HG02840 (cell line): ENCODE results near the gene ST8SIA1.
"Not testable (repeated sequence)": the region's sequence is repeated elsewhere in the genome, so short reads cannot be mapped to it uniquely, and the experiment has no call there.

ENCODE experiments used
- ATAC-seq: cut with Tn5 transposase; IDR thresholded peaks from one replicate; pipeline ENCODE4 v1.9.1; 2021; ENCODE audit warnings: mild to moderate bottlenecking, moderate library complexity, moderate number of reproducible peaks; ENCODE audit not compliant: unreplicated experiment, low FRiP score

The ST8SIA1 gene

DNA sequence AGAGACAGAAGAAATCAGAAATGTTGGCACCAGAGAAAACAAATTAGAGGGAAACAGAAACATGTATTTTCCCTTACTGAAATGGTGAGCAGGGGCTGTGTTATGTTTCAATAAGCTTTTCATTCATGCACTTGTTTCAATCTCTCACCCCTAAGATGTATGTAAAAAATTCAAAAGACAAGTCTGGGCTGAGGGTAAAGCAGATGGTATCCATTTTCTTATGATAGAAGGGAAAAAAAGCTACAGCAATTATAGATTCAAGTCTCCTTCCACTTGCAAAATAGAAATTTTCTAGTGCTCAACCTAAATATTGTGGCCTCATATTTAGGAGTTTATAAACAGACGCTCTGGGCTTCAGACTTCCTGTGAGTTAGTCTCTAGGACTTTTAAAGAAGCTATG is 138.3 kb downstream of the ST8SIA1 start:
- no peak for ATAC-seq

DNA sequence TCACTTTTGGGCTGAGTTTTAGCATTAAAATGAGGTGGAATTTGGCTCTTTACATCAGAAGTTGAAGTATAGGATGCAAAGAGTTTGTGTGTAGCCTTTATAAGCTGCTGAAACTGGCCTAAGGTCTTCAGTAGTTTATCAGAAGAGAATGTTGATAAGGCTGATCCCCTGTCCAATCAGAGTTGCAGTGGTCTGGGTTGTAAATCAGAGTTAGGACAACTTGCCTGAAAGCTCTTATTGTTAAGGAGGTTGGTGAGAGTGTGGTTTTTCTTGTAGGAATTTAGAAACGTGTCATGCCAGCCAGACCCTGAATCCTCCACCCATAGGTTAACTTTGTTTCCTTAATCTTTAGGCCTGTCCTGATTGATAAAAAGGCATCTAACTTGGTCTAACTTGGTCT is 143.5 kb downstream of the ST8SIA1 start:
- ATAC-seq: no peak

DNA sequence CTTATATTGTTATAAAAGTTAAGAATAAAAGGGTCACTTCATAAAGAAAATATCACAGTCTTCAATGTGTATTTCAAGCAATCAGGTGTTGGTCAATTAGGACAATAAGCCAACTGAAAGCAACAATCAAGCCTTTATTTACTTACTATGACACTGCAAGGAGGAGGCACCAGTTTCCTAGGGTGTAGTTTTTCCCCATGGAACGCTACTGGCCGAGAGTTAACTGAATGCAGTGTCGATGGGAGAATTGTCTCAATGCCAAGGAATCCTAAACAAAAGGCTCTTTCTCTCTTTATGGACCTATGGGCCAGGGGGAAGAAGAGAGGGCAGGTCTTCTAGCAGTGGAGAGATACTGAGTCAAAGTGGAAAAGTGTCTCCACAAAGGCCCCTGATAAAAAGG is 146.1 kb downstream of the ST8SIA1 start:
- ATAC-seq: no peak

DNA sequence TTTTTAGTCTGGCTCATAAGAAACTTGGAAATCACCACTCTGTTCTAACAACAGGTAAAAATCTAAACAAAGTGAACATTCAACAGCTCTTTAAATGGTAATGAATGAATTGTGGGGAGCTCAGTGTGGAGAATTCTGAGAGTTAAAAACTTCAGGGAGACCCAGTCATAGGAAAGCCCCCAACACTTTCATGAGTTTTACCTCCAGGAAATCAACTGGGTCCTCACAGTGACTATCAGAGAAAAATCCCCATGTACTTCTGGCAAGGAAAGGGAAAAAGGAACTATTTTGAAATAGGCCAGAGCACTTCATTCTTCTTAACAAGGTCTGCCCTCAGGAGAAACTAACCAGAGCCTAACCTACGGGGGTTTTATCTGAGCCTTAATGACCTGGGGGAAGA is 153.8 kb downstream of the ST8SIA1 start:
- ATAC-seq: no peak

DNA sequence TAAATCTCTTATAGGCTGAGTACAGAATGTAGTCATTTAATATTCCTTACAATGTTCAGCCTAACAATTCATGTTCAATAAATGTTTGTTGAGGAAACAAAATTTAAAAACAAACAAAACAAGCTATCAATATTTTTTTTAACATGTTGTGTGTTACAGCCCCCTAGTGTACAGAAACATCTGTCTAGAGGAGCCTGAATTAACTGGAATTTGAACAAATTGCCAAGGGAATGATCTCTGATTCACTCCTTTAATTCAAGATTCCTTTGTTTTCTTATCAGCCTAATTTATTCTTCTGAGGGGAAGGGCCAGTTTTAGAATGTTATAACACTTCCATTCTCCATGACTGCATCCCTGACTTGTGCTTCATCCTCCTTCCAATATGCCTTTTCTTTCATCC is 161.3 kb downstream of the ST8SIA1 start:
- no peak for ATAC-seq

DNA sequence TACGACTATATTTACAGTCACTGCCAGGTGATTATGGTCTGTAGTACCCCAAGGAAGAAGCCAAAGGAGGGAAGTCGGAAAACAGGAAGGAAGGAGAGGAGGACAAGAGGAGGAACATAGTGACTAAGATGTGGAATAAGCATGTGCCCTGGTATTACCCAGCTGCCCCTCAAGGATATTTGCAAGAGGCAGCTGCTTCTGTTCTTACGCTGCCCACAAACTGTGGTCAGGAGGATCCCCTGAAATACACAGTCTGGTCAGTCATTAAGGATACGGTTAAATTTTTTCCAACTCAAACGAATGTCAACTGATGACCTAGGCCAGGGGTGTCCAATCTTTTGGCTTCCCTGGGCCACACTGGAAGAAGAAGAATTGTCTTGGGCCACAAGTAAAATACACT is 162.0 kb downstream of the ST8SIA1 start:
- no peak for ATAC-seq

DNA sequence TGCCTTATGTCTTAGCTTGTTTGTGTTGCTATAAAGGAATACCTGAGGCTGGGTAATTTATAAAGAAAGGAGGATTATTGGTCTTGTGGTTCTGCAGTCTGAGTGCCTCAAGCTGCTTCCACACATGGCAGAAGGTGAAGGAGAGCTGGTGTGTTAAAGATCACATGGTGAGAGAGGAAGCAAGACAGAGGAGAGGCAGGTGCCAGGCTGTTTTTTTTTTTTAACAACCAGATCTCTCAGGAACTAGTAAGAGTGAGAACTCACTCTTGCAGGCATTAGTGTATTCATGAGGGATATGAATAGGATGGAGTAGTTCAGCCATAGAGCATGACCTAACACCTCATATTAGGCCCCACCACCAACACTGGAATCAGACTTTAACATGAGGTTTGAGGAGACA is 165.1 kb downstream of the ST8SIA1 start:
- ATAC-seq: no peak

DNA sequence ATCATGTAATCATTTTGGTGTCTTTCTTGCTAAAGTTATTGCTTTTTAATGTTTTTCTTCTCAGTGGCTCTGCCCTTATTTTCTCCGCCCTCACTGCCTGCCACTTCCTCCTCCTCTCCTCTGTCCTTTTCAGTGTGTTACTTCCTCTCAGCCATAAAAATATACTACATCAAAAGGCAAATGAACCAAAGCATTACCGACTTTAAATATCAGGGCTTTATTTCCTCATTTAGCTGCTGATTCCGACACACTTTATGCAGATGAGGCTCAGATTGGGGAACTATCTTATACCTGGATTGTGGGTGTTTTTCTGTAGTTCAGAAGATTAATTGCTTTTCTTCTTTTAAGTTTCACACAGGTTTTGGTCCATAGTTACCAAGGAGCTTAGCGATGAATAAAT is 170.4 kb downstream of the ST8SIA1 start:
- no peak for ATAC-seq

DNA sequence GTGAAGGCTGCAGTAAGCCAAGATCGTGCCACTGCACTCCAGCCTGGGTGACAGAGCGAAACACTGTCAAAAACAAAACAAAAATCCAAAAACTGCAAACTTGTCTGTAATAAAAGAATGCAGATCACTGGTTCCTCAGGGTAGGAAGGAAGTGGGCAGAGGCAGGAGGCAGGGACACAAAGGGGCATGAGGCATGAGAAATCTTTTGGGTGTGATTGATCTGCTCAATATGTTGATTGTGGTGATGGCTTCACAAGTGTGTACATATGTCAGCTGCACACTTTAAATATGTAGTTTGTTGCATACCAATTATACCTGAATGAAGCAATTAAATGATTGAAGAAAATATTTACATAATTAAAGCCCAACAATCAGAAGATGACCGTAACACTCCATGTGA is 170.9 kb downstream of the ST8SIA1 start:
- no peak for ATAC-seq

DNA sequence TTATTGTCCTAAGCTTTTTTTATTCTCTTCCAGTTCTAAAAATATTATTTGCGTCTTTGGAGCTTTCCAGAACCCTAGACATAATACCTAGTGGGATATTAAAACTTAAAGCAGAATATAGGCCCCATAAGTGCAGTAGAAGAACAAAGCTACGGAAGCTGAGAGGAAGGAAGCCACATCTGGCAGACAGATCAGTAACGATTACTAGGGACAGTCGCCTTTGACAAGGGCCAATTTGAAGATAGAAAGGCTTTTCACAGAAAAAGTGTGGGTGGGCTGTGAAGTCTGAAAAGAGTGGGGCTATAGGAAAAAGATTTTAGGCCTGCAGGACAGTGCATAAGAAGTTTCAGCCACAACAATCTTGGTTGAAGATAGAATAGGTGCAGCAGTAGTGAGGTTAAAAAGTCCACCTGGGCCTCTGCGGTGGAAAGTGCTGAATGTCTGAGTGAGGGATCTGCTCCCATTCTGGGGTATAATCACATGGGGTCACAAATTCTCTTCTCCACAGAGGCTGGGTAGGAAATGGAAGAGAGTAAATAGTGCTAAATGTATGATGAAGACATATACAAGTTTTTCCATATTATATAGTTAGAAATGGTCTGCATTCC is 174.0 kb downstream of the ST8SIA1 start:
- ATAC-seq: no peak

DNA sequence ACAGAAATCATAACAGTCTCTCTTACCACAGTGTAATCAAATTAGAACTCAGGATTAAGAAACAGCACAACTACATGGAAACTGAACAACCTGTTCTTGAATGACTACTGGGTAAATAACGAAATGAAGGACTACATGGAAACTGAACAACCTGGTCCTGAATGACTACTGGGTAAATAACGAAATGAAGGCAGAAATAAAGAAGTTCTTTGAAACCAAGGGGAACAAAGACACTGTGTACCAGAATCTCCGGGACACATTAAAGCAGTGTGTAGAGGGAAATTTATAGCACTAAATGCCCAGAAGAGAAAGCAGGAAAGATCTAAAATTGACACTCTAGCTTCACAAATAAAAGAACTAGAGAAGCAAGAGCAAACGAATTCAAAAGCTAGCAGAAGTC is 185.2 kb downstream of the ST8SIA1 start:
- ATAC-seq: not testable (repeated sequence)

DNA sequence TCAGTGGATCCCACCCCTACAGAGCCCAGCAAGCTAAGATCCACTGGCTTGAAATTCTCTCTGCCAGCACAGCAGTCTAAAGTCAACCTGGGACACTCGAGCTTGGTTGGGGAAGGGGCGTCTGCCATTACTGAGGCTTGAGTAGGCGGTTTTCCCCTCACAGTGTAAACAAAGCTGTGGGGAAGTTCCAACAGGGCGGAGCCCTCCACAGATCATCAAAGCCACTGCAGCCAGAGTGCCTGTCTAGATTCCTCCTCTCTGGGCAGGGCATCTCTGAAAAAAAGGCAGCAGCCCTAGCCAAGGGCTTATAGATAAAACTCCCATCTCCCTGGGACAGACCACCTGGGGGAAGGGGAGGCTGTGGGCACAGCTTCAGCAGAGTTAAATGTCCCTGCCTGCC is 187.8 kb downstream of the ST8SIA1 start:
- ATAC-seq: not testable (repeated sequence)
